ENCODE data around the gene PRSS33.

PRSS33 gene

GRCh38 chr16:2784358-2785100 is 2.8 kb downstream of the PRSS33 start:
- no peaks in the 10 kb centered on the region for H3K27me3 ChIP-seq (replicated peaks; ENCODE audit: control insufficient read depth, insufficient read depth, low read length, poor library complexity, severe bottlenecking)
- peaks cover 18% of the 10 kb centered on the region for H3K4me1 ChIP-seq (ENCODE audit: control insufficient read depth, insufficient read depth, low read length, poor library complexity, severe bottlenecking)
- no peak overlapping the region for H3K27ac ChIP-seq (ENCODE audit: insufficient read depth, low read length, poor library complexity, severe bottlenecking)
- no peaks in the 10 kb centered on the region for H3K9me3 ChIP-seq (ENCODE audit: control insufficient read depth, low read length)
- no peaks in the 10 kb centered on the region for H3K36me3 ChIP-seq (ENCODE audit: control insufficient read depth, insufficient read depth, low read length)
- peak overlapping the region; percentile 66 for H3K4me3 ChIP-seq (ENCODE audit: insufficient read depth, low read depth, low read length, poor library complexity, severe bottlenecking)
- no peak for DNase-seq

GRCh38 chr16:2783581-2784357 is 3.6 kb downstream of the PRSS33 start:
- Histone ChIP-seq H3K4me1 (ENCODE audit: control insufficient read depth, insufficient read depth, low read length, poor library complexity, severe bottlenecking) (peaks cover 18% of the 10 kb centered on the region), H3K27me3 (replicated peaks; ENCODE audit: control insufficient read depth, insufficient read depth, low read length, poor library complexity, severe bottlenecking) (no peaks in the 10 kb centered on the region), H3K36me3 (ENCODE audit: control insufficient read depth, insufficient read depth, low read length) (no peaks in the 10 kb centered on the region), H3K27ac (ENCODE audit: insufficient read depth, low read length, poor library complexity, severe bottlenecking) (no peak overlapping the region), H3K9me3 (ENCODE audit: control insufficient read depth, low read length) (no peaks in the 10 kb centered on the region), H3K4me3 (ENCODE audit: insufficient read depth, low read depth, low read length, poor library complexity, severe bottlenecking) (no peak overlapping the region)
- no peak for DNase-seq

GRCh38 chr16:2782583-2783351 is 4.6 kb downstream of the PRSS33 start:
- H3K4me1 ChIP-seq (ENCODE audit: control insufficient read depth, insufficient read depth, low read length, poor library complexity, severe bottlenecking) = peaks cover 26% of the 10 kb centered on the region
- DNase-seq = no peak
- no peaks in the 10 kb centered on the region for H3K9me3 ChIP-seq (ENCODE audit: control insufficient read depth, low read length)
- no peaks in the 10 kb centered on the region for H3K27me3 ChIP-seq (replicated peaks; ENCODE audit: control insufficient read depth, insufficient read depth, low read length, poor library complexity, severe bottlenecking)
- H3K36me3 ChIP-seq (ENCODE audit: control insufficient read depth, insufficient read depth, low read length) = no peaks in the 10 kb centered on the region
- H3K27ac ChIP-seq (ENCODE audit: insufficient read depth, low read length, poor library complexity, severe bottlenecking) = no peak overlapping the region
- no peak overlapping the region for H3K4me3 ChIP-seq (ENCODE audit: insufficient read depth, low read depth, low read length, poor library complexity, severe bottlenecking)

- H3K27ac ChIP-seq (ENCODE audit: insufficient read depth, low read length, poor library complexity, severe bottlenecking) = no peak overlapping the region
- DNase-seq = no peak
- H3K4me1 ChIP-seq (ENCODE audit: control insufficient read depth, insufficient read depth, low read length, poor library complexity, severe bottlenecking) = peaks cover 23% of the 10 kb centered on the region
- no peaks in the 10 kb centered on the region for H3K27me3 ChIP-seq (replicated peaks; ENCODE audit: control insufficient read depth, insufficient read depth, low read length, poor library complexity, severe bottlenecking)
- H3K36me3 ChIP-seq (ENCODE audit: control insufficient read depth, insufficient read depth, low read length) = no peaks in the 10 kb centered on the region
- H3K4me3 ChIP-seq (ENCODE audit: insufficient read depth, low read depth, low read length, poor library complexity, severe bottlenecking) = no peak overlapping the region
- no peaks in the 10 kb centered on the region for H3K9me3 ChIP-seq (ENCODE audit: control insufficient read depth, low read length)
Observed at GRCh38 chr16:2779978-2780898, 7.1 kb downstream of the PRSS33 start.

GRCh38 chr16:2779151-2779920 is 8.0 kb downstream of the PRSS33 start:
- Histone ChIP-seq H3K4me3 (ENCODE audit: insufficient read depth, low read depth, low read length, poor library complexity, severe bottlenecking) (no peak overlapping the region), H3K27ac (ENCODE audit: insufficient read depth, low read length, poor library complexity, severe bottlenecking) (no peak overlapping the region), H3K27me3 (replicated peaks; ENCODE audit: control insufficient read depth, insufficient read depth, low read length, poor library complexity, severe bottlenecking) (no peaks in the 10 kb centered on the region), H3K36me3 (ENCODE audit: control insufficient read depth, insufficient read depth, low read length) (no peaks in the 10 kb centered on the region), H3K4me1 (ENCODE audit: control insufficient read depth, insufficient read depth, low read length, poor library complexity, severe bottlenecking) (peaks cover 22% of the 10 kb centered on the region), H3K9me3 (ENCODE audit: control insufficient read depth, low read length) (no peaks in the 10 kb centered on the region)
- DNase-seq = no peak

- H3K4me1 ChIP-seq (ENCODE audit: control insufficient read depth, insufficient read depth, low read length, poor library complexity, severe bottlenecking) = peaks cover 22% of the 10 kb centered on the region
- H3K36me3 ChIP-seq (ENCODE audit: control insufficient read depth, insufficient read depth, low read length) = peaks cover 4% of the 10 kb centered on the region
- H3K27me3 ChIP-seq (replicated peaks; ENCODE audit: control insufficient read depth, insufficient read depth, low read length, poor library complexity, severe bottlenecking) = no peaks in the 10 kb centered on the region
- no peak for DNase-seq
- peak overlapping the region; percentile 94 for H3K4me3 ChIP-seq (ENCODE audit: insufficient read depth, low read depth, low read length, poor library complexity, severe bottlenecking)
- H3K27ac ChIP-seq (ENCODE audit: insufficient read depth, low read length, poor library complexity, severe bottlenecking) = peak overlapping the region; percentile 99
- H3K9me3 ChIP-seq (ENCODE audit: control insufficient read depth, low read length) = no peaks in the 10 kb centered on the region
Observed at GRCh38 chr16:2778630-2778958, 8.8 kb downstream of the PRSS33 start.

GRCh38 chr16:2777903-2778629 is 9.3 kb downstream of the PRSS33 start:
- no peaks in the 10 kb centered on the region for H3K9me3 ChIP-seq (ENCODE audit: control insufficient read depth, low read length)
- DNase-seq = no peak
- peaks cover 22% of the 10 kb centered on the region for H3K4me1 ChIP-seq (ENCODE audit: control insufficient read depth, insufficient read depth, low read length, poor library complexity, severe bottlenecking)
- H3K36me3 ChIP-seq (ENCODE audit: control insufficient read depth, insufficient read depth, low read length) = peaks cover 9% of the 10 kb centered on the region
- H3K27me3 ChIP-seq (replicated peaks; ENCODE audit: control insufficient read depth, insufficient read depth, low read length, poor library complexity, severe bottlenecking) = no peaks in the 10 kb centered on the region
- H3K27ac ChIP-seq (ENCODE audit: insufficient read depth, low read length, poor library complexity, severe bottlenecking) = peak overlapping the region; percentile 99
- peak overlapping the region; percentile 94 for H3K4me3 ChIP-seq (ENCODE audit: insufficient read depth, low read depth, low read length, poor library complexity, severe bottlenecking)

- peak within 1 kb of the TSS; percentile 99 for H3K27ac ChIP-seq (ENCODE audit: insufficient read depth, low read length, poor library complexity, severe bottlenecking)
- no peaks in the 10 kb centered on the region for H3K27me3 ChIP-seq (replicated peaks; ENCODE audit: control insufficient read depth, insufficient read depth, low read length, poor library complexity, severe bottlenecking)
- no peaks in the 10 kb centered on the region for H3K9me3 ChIP-seq (ENCODE audit: control insufficient read depth, low read length)
- H3K4me3 ChIP-seq (ENCODE audit: insufficient read depth, low read depth, low read length, poor library complexity, severe bottlenecking) = peak within 1 kb of the TSS; percentile 94
- H3K4me1 ChIP-seq (ENCODE audit: control insufficient read depth, insufficient read depth, low read length, poor library complexity, severe bottlenecking) = peaks cover 22% of the 10 kb centered on the region
- DNase-seq = peak; percentile 75 to 81 (median 77)
- H3K36me3 ChIP-seq (ENCODE audit: control insufficient read depth, insufficient read depth, low read length) = peaks cover 13% of the 10 kb centered on the region
Observed at GRCh38 chr16:2777231-2777902, 10.0 kb downstream of the PRSS33 start, which contains the start of gene ELOB. Gene ELOB (minus strand): TSS chr16:2777280. CDS start chr16:2777239, 41 bp downstream.
